Smooth muscle cell (in vitro differentiated cells): ENCODE results near the gene NAMPT. TPM values are rescaled to one million over a fixed set of nuclear protein-coding genes. Genes with fewer than 3 reads are reported as not detected.

Experiments
- DNase-seq: peaks from one replicate; lab custom pipeline; 2025; ENCODE audit not compliant: unreplicated experiment; lab: John Stamatoyannopoulos, UW
- H2AFZ ChIP-seq: fragments of 200-600 bp; sonication (generic); 2 replicates; pipeline ENCODE4 v1.6.0; 2016; ENCODE audit warnings: antibody characterized with exemption, low read depth, mild to moderate bottlenecking
- H3F3A ChIP-seq: fragments of 200-600 bp; sonication (generic); 2 replicates; pipeline ENCODE4 v1.6.0; 2017; ENCODE audit warnings: antibody characterized with exemption, low read depth
- H3K27ac ChIP-seq: fragments of 200-600 bp; sonication (generic); 2 replicates; pipeline ENCODE4 v1.5.1; 2016; ENCODE audit warnings: low read depth, mild to moderate bottlenecking
- H3K27me3 ChIP-seq: fragments of 200-600 bp; sonication (generic); 2 replicates; pipeline ENCODE4 v1.6.1; 2016; ENCODE audit warnings: low read depth, mild to moderate bottlenecking
- H3K36me3 ChIP-seq: fragments of 200-600 bp; sonication (generic); 2 replicates; pipeline ENCODE4 v1.5.1; 2016; ENCODE audit warnings: low read depth
- H3K4me1 ChIP-seq: fragments of 200-600 bp; sonication (generic); 2 replicates; pipeline ENCODE4 v1.5.1; 2016; ENCODE audit warnings: low read depth
- H3K4me2 ChIP-seq: fragments of 200-600 bp; sonication (generic); 2 replicates; pipeline ENCODE4 v1.6.0; 2016; ENCODE audit warnings: mild to moderate bottlenecking
- H3K4me3 ChIP-seq: fragments of 200-600 bp; sonication (generic); 2 replicates; pipeline ENCODE4 v1.5.1; 2016; ENCODE audit warnings: mild to moderate bottlenecking
- H3K79me2 ChIP-seq: fragments of 200-600 bp; sonication (generic); 2 replicates; pipeline ENCODE4 v1.6.0; 2016; ENCODE audit warnings: low read depth, mild to moderate bottlenecking
- H3K9ac ChIP-seq: fragments of 200-600 bp; sonication (generic); 2 replicates; pipeline ENCODE4 v1.6.0; 2016; ENCODE audit warnings: low read depth
- H3K9me3 ChIP-seq: fragments of 200-600 bp; sonication (generic); replicated peaks from 2 replicates; pipeline ENCODE4 v1.5.1; 2016; ENCODE audit warnings: low read depth
- H4K20me1 ChIP-seq: fragments of 200-600 bp; sonication (generic); 2 replicates; pipeline ENCODE4 v1.6.0; 2016; ENCODE audit warnings: low read depth
- CTCF ChIP-seq: fragments of 200-600 bp; sonication (generic); IDR thresholded peaks from 2 replicates; pipeline ENCODE4 v1.5.1; 2017; ENCODE audit warnings: borderline replicate concordance, mild to moderate bottlenecking, antibody characterized with exemption; ENCODE audit not compliant: insufficient read depth, poor library complexity, severe bottlenecking
- WGBS: methylation state at CpG from one replicate; pipeline ENCODE4 v1.1.7; 2016; ENCODE audit warnings: low lambda C conversion rate; 5-methylcytosine and 5-hydroxymethylcytosine counted together
- polyA plus RNA-seq: library from polyadenylated mRNA; unstranded; fragments of >200 nt; fragmentation: Nextera tagmentation; extraction: Ambion mirVana; gene quantifications from 2 replicates; pipeline ENCODE4 v1.2.1, GENCODE V29; 2016
- total RNA-seq: library from RNA; depleted of rRNA; stranded (reverse); fragments of >200 nt; gene quantifications from 2 replicates; pipeline ENCODE4 v1.2.3, GENCODE V29; 2014

The NAMPT gene
- total and polyA plus RNA-seq, 2 experiments from 2014 or later, result 49.1 to 189 TPM

- no peak overlapping the region for H3K4me3 ChIP-seq
- TF ChIP-seq CTCF, result no peak
- no peak overlapping the region for H3K27ac ChIP-seq
- no peaks in the 10 kb centered on the region for H3F3A ChIP-seq
- H3K9ac ChIP-seq, result no peak overlapping the region
- H3K4me2 ChIP-seq, result no peak overlapping the region
- H3K4me1 ChIP-seq, result no peaks in the 10 kb centered on the region
- no peak overlapping the region for H2AFZ ChIP-seq
- H4K20me1 ChIP-seq, result no peaks in the 10 kb centered on the region
- H3K79me2 ChIP-seq, result no peaks in the 10 kb centered on the region
- no peaks in the 10 kb centered on the region for H3K9me3 ChIP-seq
- H3K27me3 ChIP-seq, result no peaks in the 10 kb centered on the region
- no peak for DNase-seq
- H3K36me3 ChIP-seq, result no peaks in the 10 kb centered on the region
- WGBS, result 84% methylated on average over 7 of the region's 7 CpGs
These were observed 77.8 kb downstream of the NAMPT start for GRCh38 chr7:106206826-106207541.

DNA sequence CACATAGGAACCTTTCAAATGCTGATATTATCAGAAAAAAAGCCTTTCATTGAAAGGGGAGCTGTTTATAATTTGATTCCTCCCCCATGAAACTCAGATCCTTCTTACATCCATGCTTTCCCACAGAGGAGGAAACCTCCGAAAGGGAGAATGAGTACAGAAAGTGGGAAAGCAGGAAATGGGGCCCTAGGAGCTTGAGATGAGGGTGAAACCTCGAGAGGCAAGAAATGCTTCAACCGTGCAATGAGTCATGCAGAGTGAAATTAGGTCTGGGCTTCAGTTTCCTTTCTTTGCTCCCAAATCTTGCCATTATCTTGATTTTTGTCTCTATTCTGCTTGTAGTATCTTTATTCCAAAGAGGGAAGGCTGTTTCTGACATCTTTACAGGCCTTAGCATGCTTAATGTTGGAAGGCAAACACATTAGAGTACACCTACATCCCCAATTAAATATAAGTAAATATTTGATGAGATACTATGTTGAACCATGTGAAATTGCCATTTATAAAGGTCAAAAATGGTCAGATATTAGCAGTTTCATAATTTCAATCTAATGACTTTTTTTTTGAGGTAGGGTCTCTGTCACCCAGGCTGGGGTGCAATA, 79.1 kb downstream of the NAMPT start:
- Histone ChIP-seq H3K36me3 (no peaks in the 10 kb centered on the region), H3K9ac (no peak overlapping the region), H3K27ac (no peak overlapping the region), H3K4me2 (no peak overlapping the region), H3K27me3 (no peaks in the 10 kb centered on the region), H3K79me2 (no peaks in the 10 kb centered on the region), H4K20me1 (no peaks in the 10 kb centered on the region), H2AFZ (peak overlapping the region; percentile 79), H3K9me3 (no peaks in the 10 kb centered on the region), H3K4me3 (no peak overlapping the region), H3F3A (no peaks in the 10 kb centered on the region), H3K4me1 (no peaks in the 10 kb centered on the region)
- 31% methylated on average over 3 of the region's 3 CpGs for WGBS
- TF ChIP-seq CTCF, result no peak
- no peak for DNase-seq

DNA sequence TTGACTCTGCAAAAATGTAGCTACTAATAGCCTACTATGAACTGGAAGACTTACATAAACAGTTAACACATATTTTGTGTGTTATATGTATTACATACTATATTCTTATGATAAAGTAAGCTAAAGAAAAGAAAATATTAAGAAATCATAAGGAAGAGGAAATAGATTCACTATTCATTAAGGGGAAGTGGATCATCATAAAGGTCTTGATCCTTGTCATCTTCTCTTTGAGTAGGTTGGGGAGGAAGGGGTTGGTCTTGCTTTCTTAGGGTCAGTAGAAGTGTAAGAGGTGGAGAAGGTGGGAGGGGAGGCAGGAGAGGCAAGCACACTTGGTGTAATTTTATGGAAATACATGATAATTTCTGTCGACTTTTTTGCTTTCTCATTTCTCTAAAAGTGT, 81.3 kb downstream of the NAMPT start:
- Histone ChIP-seq H3K4me3 (no peak overlapping the region), H3K27ac (no peak overlapping the region), H3K4me1 (no peaks in the 10 kb centered on the region), H4K20me1 (no peaks in the 10 kb centered on the region), H3K79me2 (no peaks in the 10 kb centered on the region), H3K36me3 (no peaks in the 10 kb centered on the region), H3F3A (no peaks in the 10 kb centered on the region), H3K9ac (no peak overlapping the region), H3K9me3 (no peaks in the 10 kb centered on the region), H3K4me2 (no peak overlapping the region), H3K27me3 (no peaks in the 10 kb centered on the region), H2AFZ (no peak overlapping the region)
- no peak for TF ChIP-seq CTCF
- DNase-seq, result no peak
- WGBS, result 79% methylated on average over 1 of the region's 1 CpG

GRCh38 chr7:106201164-106201563, 83.6 kb downstream of the NAMPT start:
- no peak overlapping the region for H3K4me2 ChIP-seq
- H3K4me1 ChIP-seq, result no peaks in the 10 kb centered on the region
- no peaks in the 10 kb centered on the region for H3K36me3 ChIP-seq
- H3K79me2 ChIP-seq, result no peaks in the 10 kb centered on the region
- no peak overlapping the region for H3K4me3 ChIP-seq
- no peaks in the 10 kb centered on the region for H4K20me1 ChIP-seq
- H3K27ac ChIP-seq, result no peak overlapping the region
- H3K9ac ChIP-seq, result no peak overlapping the region
- H3F3A ChIP-seq, result no peaks in the 10 kb centered on the region
- no peaks in the 10 kb centered on the region for H3K27me3 ChIP-seq
- peak overlapping the region; percentile 3 for H2AFZ ChIP-seq
- no peak for TF ChIP-seq CTCF
- H3K9me3 ChIP-seq, result no peaks in the 10 kb centered on the region
- WGBS, result 60% methylated on average over 3 of the region's 3 CpGs
- no peak for DNase-seq
